Measurements from ENCODE around the gene NCKAP5.

DNA sequence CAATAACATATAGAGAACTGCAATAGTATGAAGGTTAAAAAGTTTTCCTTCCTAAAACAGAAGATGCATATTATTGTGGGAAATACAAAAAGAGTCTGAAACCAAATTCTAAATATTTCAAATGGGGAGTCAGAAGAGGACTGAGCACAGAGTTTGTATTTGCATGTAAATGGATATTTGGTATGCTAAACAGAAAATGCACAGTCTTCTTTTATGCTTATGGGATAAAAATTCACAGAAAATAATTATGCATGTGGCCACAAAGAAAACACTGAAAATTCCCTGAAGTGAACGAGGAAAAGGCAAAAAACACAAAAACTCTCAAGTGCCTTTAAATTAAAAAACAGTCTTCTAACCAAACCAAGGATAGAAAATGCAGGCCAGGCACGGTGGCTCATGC lies 142.7 kb downstream of the NCKAP5 start:
- TF ChIP-seq ELF4 (CRISPR knock-in tag; IDR thresholded peaks at IDR 0.05; ENCODE audit: borderline replicate concordance), result no peak
- no peak for TF ChIP-seq FOXK2 (IDR thresholded peaks at IDR 0.05)
- TF ChIP-seq, protein P1, sequence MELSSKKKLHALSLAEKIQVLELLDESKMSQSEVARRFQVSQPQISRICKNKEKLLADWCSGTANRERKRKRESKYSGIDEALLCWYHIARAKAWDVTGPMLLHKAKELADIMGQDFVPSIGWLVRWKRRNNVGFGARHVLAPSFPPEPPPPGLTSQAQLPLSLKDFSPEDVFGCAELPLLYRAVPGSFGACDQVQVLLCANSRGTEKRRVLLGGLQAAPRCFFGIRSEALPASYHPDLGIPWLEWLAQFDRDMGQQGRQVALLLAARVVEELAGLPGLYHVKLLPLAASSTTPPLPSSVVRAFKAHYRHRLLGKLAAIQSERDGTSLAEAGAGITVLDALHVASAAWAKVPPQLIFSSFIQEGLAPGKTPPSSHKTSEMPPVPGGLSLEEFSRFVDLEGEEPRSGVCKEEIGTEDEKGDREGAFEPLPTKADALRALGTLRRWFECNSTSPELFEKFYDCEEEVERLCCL (CRISPR knock-in tag; IDR thresholded peaks at IDR 0.05; ENCODE audit: borderline replicate concordance), result no peak
- TF ChIP-seq, protein P2, sequence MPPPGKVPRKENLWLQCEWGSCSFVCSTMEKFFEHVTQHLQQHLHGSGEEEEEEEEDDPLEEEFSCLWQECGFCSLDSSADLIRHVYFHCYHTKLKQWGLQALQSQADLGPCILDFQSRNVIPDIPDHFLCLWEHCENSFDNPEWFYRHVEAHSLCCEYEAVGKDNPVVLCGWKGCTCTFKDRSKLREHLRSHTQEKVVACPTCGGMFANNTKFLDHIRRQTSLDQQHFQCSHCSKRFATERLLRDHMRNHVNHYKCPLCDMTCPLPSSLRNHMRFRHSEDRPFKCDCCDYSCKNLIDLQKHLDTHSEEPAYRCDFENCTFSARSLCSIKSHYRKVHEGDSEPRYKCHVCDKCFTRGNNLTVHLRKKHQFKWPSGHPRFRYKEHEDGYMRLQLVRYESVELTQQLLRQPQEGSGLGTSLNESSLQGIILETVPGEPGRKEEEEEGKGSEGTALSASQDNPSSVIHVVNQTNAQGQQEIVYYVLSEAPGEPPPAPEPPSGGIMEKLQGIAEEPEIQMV (CRISPR knock-in tag; IDR thresholded peaks at IDR 0.05; ENCODE audit: low read depth), result no peak
- no peak for TF ChIP-seq KAT2B (IDR thresholded peaks at IDR 0.05; ENCODE audit: borderline replicate concordance, low read depth, low read length)

All from HepG2 (cell line).